GM19468 (cell line): ENCODE measurements around the gene NOS3.

ENCODE experiments used
- ATAC-seq: cut with Tn5 transposase; IDR thresholded peaks from one replicate; pipeline ENCODE4 v1.9.1; 2021; ENCODE audit warnings: mild to moderate bottlenecking, moderate library complexity, moderate number of reproducible peaks; ENCODE audit not compliant: unreplicated experiment; ENCODE audit errors: extremely low read depth

The NOS3 gene

GRCh38 chr7:150990416-150991186 is at the start of gene NOS3:
TSS of gene NOS3 (plus strand) at chr7:150991017. CDS start at chr7:150993804, 2,787 bp downstream.
- ATAC-seq = no peak

- no peak for ATAC-seq
These were observed 49.3 kb upstream of the NOS3 start for GRCh38 chr7:150941351-150942000.

GRCh38 chr7:150942001-150942590 is 48.7 kb upstream of the NOS3 start:
- ATAC-seq = peak; percentile 26

GRCh38 chr7:150942591-150943452 is 48.0 kb upstream of the NOS3 start:
- ATAC-seq = no peak

GRCh38 chr7:150943453-150943814 is 47.4 kb upstream of the NOS3 start:
- ATAC-seq = no peak

GRCh38 chr7:150944066-150945042 is 46.5 kb upstream of the NOS3 start:
- ATAC-seq = no peak

- ATAC-seq = no peak
These were observed 45.5 kb upstream of the NOS3 start for GRCh38 chr7:150945171-150945852.

GRCh38 chr7:150945853-150946420 is 44.9 kb upstream of the NOS3 start:
- ATAC-seq = no peak

GRCh38 chr7:150946421-150947240 is 44.2 kb upstream of the NOS3 start:
- no peak for ATAC-seq

- ATAC-seq = no peak
These were observed 43.5 kb upstream of the NOS3 start for GRCh38 chr7:150947241-150947745.

GRCh38 chr7:150947761-150948651 is 42.8 kb upstream of the NOS3 start:
- no peak for ATAC-seq

- no peak for ATAC-seq
These were observed 42.0 kb upstream of the NOS3 start for GRCh38 chr7:150948791-150949251.

GRCh38 chr7:150949564-150949963 is 41.3 kb upstream of the NOS3 start:
- no peak for ATAC-seq

- no peak for ATAC-seq
These were observed 40.8 kb upstream of the NOS3 start for GRCh38 chr7:150949971-150950491.

- no peak for ATAC-seq
These were observed 40.2 kb upstream of the NOS3 start for GRCh38 chr7:150950496-150951180.

GRCh38 chr7:150951181-150951520 is 39.7 kb upstream of the NOS3 start:
- no peak for ATAC-seq
